HL-60/S4 treated with retinoic acid at 250 ng/mL for 4 days and 3 days (cell line): ENCODE data around the gene CRYBA2.

ENCODE experiments used
- in situ Hi-C: fragments of 300-500 bp; cut with MboI; formaldehyde crosslinking; loops from 2 replicates; pipeline ENCODE4 v1.7.0; 2022; ENCODE audit warnings: low sequenced_read_pairs

CRYBA2 gene, protein sequence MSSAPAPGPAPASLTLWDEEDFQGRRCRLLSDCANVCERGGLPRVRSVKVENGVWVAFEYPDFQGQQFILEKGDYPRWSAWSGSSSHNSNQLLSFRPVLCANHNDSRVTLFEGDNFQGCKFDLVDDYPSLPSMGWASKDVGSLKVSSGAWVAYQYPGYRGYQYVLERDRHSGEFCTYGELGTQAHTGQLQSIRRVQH

DNA sequence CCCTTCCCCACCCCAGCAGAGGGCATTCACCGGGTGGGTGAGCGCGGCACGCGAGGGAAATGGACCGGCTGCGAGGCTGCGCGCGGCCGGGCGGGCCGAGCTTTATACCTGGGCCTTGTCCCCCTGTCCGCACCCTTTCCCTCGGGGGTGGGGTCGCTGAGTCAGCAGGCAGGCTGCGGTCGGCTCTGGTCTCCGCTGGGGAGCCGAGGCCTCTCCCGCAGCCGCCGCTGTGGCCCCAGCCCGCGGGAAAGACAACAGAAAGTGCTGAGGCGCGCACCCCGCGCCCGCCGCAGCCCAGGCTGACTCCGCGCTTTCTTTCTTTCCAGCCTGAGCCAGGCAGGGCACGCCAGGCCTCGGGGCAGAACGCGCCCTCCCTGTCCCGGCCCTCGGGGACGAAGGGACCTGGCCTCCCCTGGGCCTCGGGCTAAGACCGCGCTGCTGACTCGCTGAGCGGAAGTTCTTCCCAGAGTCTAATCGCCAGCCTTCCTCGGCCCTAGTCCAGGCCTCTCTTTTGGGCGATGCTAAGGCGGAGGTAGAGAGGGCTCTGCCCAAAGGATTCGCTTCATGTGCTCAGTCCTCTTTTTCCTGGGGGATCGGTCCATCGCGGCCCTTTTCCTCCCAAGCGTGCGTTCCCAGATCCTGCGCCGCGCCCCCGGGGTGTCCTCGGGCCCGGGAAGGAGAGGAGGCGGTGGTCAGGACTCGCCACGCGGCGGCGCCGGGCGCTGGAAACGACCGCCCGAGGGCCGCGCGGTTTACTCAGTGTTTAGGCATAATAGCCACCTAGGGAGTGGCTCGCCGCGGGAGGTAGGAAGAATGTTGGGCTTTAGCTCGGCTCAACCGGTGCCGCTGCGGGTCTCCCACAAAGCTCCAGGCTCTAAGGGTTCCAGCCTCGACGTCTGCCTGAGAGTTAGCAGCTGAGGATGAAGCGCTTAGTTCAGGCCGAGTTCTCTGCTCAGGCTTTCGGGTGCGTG is at the start of gene CRYBA2:
Gene CRYBA2 (minus strand): TSS at position 78 of the 971 bp plus-strand sequence. CDS start 246 bp downstream, outside the sequence.
- in situ Hi-C loops: no loop called here

GRCh38 chr2:219042750-219043149 is 49.5 kb upstream of the CRYBA2 start:
- in situ Hi-C loops: loop anchor here (25.0 kb wide), 1 partner anchor 270 kb away; the partner anchor contains the start of gene PTPRN

DNA sequence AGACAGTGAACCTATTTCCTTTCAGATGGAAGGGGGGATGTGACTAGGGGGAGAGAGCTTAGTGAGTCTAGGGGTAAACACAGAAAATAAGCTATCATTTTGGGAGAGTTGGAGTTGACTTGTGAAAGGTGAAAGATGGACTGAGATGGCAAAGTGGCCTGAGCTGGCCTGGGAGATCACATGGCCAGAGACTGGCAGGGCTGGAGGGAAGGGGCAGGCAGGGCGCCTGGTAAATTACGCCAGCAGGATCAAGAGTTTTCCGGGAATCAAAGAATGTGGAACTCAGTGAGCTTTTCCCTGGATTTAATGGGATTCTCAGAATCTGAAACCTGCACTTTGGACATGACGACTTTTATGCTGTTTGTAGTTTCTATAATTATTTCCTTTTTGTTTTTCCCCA is 48.9 kb upstream of the CRYBA2 start:
- in situ Hi-C loops: loop anchor here (25.0 kb wide), 1 partner anchor 270 kb away; the partner anchor contains the start of gene PTPRN

GRCh38 chr2:219041252-219041651 is 48.0 kb upstream of the CRYBA2 start, which contains the start of gene CFAP65:
CFAP65 (minus strand) TSS chr2:219041516; CDS start chr2:219039048, 2,468 bp downstream.
- in situ Hi-C loops: loop anchor here (25.0 kb wide), 1 partner anchor 271 kb away; the partner anchor contains the start of gene PTPRN

GRCh38 chr2:219038600-219038999 is 45.4 kb upstream of the CRYBA2 start:
- in situ Hi-C loops: loop anchor here (25.0 kb wide), 1 partner anchor 274 kb away; the partner anchor contains the start of gene PTPRN

- in situ Hi-C loops: loop anchor here (25.0 kb wide), 1 partner anchor 274 kb away; the partner anchor contains the start of gene PTPRN
Measured at GRCh38 chr2:219037783-219038499, 44.7 kb upstream of the CRYBA2 start.

DNA sequence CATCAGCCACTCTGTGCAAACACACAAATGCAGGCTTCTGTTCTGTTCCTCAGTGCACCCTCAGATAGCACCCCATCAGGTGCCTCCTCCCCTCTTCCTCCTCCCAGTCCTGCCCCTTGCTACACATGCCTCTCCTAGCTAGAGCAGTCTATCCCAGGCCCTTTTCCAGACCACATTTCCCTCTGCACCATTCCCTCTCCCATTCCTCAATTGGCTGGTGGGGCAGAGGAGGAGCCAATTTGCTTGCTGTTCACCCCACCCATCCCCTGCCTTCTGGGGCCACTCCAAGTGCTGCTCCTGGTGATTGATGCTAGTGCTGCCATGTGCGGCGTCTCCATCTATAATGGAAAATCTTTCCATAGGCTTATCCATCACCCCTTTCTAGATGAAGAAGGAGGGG is 42.7 kb upstream of the CRYBA2 start:
- in situ Hi-C loops: loop anchor here (25.0 kb wide), 1 partner anchor 276 kb away; the partner anchor contains the start of gene PTPRN

GRCh38 chr2:219034823-219035222 is 41.6 kb upstream of the CRYBA2 start:
- in situ Hi-C loops: loop anchor here (25.0 kb wide), 1 partner anchor 277 kb away; the partner anchor contains the start of gene PTPRN

GRCh38 chr2:219032051-219032745 is 39.0 kb upstream of the CRYBA2 start:
- in situ Hi-C loops: loop anchor here (25.0 kb wide), 1 partner anchor 280 kb away; the partner anchor contains the start of gene PTPRN

- in situ Hi-C loops: loop anchor here (25.0 kb wide), 1 partner anchor 281 kb away; the partner anchor contains the start of gene PTPRN
Measured at GRCh38 chr2:219031005-219031738, 38.0 kb upstream of the CRYBA2 start.

DNA sequence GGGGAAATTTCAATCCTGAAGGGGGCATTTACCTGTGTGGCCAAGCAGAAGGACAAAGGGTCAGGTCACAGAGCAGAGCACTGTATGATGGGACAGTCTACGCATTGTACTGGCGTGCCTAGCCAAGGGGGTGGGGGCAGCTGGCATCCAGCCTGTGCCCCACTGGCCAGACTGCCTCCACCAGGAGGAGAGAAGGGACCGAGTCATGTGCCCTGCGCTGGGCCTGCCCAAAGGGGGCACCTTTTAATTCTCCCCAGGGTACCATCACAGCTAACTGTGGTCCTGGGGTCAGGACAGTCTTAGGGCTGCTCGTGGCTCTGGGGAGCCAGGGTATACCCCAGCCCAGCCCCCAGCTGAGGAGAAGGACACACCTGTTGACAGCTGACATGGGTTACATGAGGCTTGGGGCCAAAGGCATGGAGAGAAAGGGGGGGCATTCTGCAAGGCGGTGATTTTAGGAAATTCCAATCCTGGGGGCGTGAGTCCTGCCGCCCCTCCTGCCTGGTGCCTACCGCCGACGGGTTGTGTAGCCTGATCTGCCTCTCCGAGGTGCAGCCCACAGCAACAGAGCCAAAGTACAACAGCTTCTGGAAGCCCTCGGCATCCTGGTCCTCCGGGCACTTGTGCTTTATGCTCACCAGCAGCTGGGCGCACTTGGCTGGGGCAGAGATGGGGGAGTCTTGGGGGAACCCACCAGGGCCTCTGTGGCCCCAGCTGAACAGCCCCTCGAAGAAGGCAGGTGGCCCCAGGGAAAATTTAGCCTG is 37.1 kb upstream of the CRYBA2 start:
- in situ Hi-C loops: loop anchor here (25.0 kb wide), 1 partner anchor 282 kb away; the partner anchor contains the start of gene PTPRN

DNA sequence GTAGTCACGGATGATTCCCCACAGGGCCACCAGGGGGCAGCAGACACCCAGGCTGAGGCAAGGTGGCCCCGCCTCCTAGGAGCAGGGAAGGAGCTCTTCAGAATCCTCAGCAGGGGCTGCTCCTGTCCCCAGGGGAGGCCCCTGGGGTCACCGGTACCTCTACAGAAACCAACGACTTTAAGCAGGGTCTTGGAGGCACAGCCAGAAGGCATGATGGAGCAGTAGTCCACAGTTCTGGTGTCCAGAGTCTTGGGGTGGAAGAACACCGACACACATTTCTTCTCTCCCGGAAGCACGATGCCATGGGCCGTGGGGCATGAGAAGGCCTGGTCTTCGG is 36.6 kb upstream of the CRYBA2 start:
- in situ Hi-C loops: loop anchor here (25.0 kb wide), 1 partner anchor 283 kb away; the partner anchor contains the start of gene PTPRN

DNA sequence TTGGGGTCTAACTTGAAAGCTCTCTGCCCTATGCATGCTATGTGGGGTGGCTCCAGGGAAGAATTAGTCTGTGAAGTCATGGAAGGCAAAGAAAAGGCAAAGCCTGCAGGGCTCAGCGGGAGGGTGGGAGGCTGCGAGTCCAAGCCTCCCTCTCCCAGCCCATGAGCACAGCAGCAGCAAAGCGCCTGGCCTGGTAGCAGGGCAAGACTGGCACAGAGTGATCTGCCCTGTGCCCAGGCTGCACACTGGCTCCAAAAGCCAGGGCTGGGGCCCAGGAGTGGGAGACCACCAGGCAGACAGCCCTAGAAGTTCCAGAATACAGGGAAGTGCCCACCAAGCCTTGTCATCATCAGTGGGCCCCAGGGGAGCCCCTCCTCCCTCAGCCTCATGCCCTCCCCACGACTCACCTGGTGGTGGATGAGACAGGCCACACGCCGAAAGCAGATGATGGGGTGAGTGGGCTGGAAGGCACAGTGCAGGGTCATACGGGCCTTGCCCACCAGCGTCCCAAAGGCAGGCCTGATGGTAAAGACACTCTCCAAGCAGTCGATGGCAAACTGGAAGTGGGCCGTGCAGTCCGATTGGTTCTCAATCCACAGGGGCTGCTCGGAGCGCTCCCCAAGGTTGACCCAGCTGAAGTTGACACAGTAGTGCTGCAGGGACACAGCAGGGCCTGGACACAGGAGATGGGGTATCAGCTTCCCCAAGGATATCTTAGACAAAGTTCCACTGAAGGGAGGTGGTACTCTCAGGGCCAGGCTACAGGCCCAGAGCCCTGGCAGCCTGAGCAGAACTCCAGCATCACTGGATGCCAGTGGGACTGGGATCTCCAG is 36.0 kb upstream of the CRYBA2 start:
- in situ Hi-C loops: loop anchor here (25.0 kb wide), 1 partner anchor 283 kb away; the partner anchor contains the start of gene PTPRN

DNA sequence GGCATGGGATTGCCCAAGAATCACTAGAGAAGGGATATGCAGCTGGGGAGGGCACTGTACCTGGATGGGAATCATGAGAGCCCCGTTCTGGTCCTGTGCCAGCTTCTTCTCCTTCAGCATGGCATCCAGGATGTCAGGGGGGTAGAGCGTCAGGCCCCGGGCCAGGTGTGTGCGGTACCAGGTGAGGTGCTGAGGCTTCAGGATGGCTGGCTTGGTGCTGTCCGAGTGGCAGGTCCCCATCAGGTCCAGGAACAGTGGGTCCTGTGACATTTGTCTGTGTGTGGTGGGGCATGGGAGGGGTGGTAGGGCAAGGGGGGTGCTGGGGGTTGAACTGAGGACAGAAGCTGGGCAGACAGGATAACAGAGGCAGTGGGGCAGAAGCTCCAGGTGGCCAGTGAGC is 34.9 kb upstream of the CRYBA2 start:
- in situ Hi-C loops: loop anchor here (25.0 kb wide), 1 partner anchor 284 kb away; the partner anchor contains the start of gene PTPRN

- in situ Hi-C loops: loop anchor here (25.0 kb wide), 1 partner anchor 285 kb away; the partner anchor contains the start of gene PTPRN
Measured at GRCh38 chr2:219027511-219028055, 34.4 kb upstream of the CRYBA2 start.

DNA sequence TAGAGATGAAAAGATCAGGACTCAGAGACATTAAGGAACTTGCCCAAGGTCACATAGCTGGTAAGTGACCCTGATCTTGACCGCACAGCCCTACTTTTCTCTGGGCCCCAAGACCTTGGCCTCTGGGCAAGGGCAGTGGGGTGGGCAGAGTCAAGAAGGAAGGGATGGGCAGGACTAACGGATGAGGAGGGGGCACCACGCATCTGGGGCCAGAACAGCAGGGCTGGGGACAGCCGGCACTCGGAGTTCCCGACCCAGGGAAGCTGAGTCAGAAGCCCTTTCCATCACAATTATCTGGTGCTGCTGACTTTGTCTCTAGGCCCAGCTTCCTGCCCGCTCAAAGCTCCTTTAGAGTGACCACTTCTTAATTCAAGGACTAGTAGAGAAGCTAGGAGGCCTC is 33.7 kb upstream of the CRYBA2 start:
- in situ Hi-C loops: loop anchor here (25.0 kb wide), 1 partner anchor 285 kb away; the partner anchor contains the start of gene PTPRN
